Endothelial cell of umbilical vein (primary cell): ENCODE results near the gene NRG3. TPM values are rescaled to one million over a fixed set of nuclear protein-coding genes. Genes with fewer than 3 reads are reported as not detected.

Experiments
- BruUV-seq: library from RNA; stranded (reverse); fragments of 400-500 nt; replicated peaks from 2 replicates; lab custom pipeline; 2021; lab: Mats Ljungman, UMichigan
- CTCF ChIA-PET: fragments of 300-600, 350-600 bp; sonication (Branson Sonifier 250); formaldehyde crosslinking; loops from one replicate; lab custom pipeline; 2021; ENCODE audit warnings: antibody characterized with exemption, inconsistent platforms; lab: Charles Lee
- POLR2A ChIA-PET: fragments of 300-600, 350-600 bp; sonication (Branson Sonifier 250); formaldehyde crosslinking; loops from one replicate; lab custom pipeline; 2021; ENCODE audit warnings: antibody characterized with exemption, inconsistent platforms; lab: Charles Lee
- DNase-seq: peaks from one replicate; pipeline ENCODE4 v3.0.0-alpha.2; 2011; ENCODE audit warnings: low read depth, low spot score
- FAIRE-seq: peaks from 2 replicates; lab custom pipeline; 2011; peaks lifted over from hg19 to GRCh38; lab: Jason Lieb, UNC
- H2AFZ ChIP-seq: 2 replicates; pipeline ENCODE4 v1.6.0; 2012; ENCODE audit warnings: low read depth, low read length, control low read depth, inconsistent platforms
- H3K27ac ChIP-seq: 2 replicates; pipeline ENCODE4 v1.5.1; 2011; ENCODE audit warnings: low read depth, mild to moderate bottlenecking, control low read depth, low read length, moderate library complexity; ENCODE audit not compliant: insufficient read depth
- H3K27me3 ChIP-seq, 2 experiments: 2 replicates each; pipeline versions ENCODE4 v1.6.0 to v1.6.1; 2011; ENCODE audit warnings: low read length in 2 of 2, mixed read lengths in 1 of 2; ENCODE audit not compliant: control insufficient read depth in 2 of 2, insufficient read depth in 2 of 2
- H3K36me3 ChIP-seq, 2 experiments: 2 replicates in 1 of 2; 3 replicates in 1 of 2; pipeline ENCODE4 v1.5.1; 2011; ENCODE audit warnings: low read length in 2 of 2, mild to moderate bottlenecking in 1 of 2, moderate library complexity in 1 of 2; ENCODE audit not compliant: control insufficient read depth in 2 of 2, insufficient read depth in 2 of 2; ENCODE audit errors: extremely low read depth in 1 of 2
- H3K4me1 ChIP-seq: 3 replicates; pipeline ENCODE4 v1.5.1; 2011; ENCODE audit warnings: mild to moderate bottlenecking, low read length; ENCODE audit not compliant: control insufficient read depth, insufficient read depth; ENCODE audit errors: extremely low read depth
- H3K4me2 ChIP-seq: 2 replicates; pipeline ENCODE4 v1.6.1; 2011; ENCODE audit warnings: low read length, control low read depth, mixed read lengths; ENCODE audit not compliant: insufficient read depth
- H3K4me3 ChIP-seq, 3 experiments: fragments of 200-600 bp in 1 of 3; sonication (generic), shearing (Covaris generic) in 1 of 3; replicated peaks in 1 of 3; 2 replicates each; pipeline ENCODE4 v1.5.1; 2011 to 2016; ENCODE audit warnings: control low read depth in 3 of 3, low read length in 3 of 3, mild to moderate bottlenecking in 2 of 3, inconsistent platforms in 1 of 3, low read depth in 1 of 3, moderate library complexity in 1 of 3; ENCODE audit not compliant: insufficient read depth in 1 of 3
- H3K79me2 ChIP-seq: 2 replicates; pipeline ENCODE4 v1.6.0; 2012; ENCODE audit warnings: low read length, inconsistent platforms; ENCODE audit not compliant: control insufficient read depth, insufficient read depth
- H3K9ac ChIP-seq: replicated peaks from 2 replicates; pipeline ENCODE3; 2011; ENCODE audit warnings: low read length, control low read depth; ENCODE audit not compliant: insufficient read depth; ENCODE audit errors: extremely low read depth
- H3K9me1 ChIP-seq: replicated peaks from 3 replicates; pipeline ENCODE4 v1.6.0; 2011; ENCODE audit warnings: mild to moderate bottlenecking, low read length; ENCODE audit not compliant: control insufficient read depth, insufficient read depth; ENCODE audit errors: extremely low read depth
- H3K9me3 ChIP-seq: replicated peaks from 2 replicates; pipeline ENCODE4 v1.5.1; 2012; ENCODE audit warnings: low read length, inconsistent platforms; ENCODE audit not compliant: control insufficient read depth, insufficient read depth
- H4K20me1 ChIP-seq: replicated peaks from 2 replicates; pipeline ENCODE3; 2011; ENCODE audit warnings: mild to moderate bottlenecking, low read length; ENCODE audit not compliant: control insufficient read depth, insufficient read depth; ENCODE audit errors: extremely low read depth
- EZH2 ChIP-seq: IDR thresholded peaks from 2 replicates; pipeline ENCODE4 v1.6.1; 2012; ENCODE audit warnings: borderline replicate concordance, low read depth, mild to moderate bottlenecking, moderate library complexity, low read length, inconsistent platforms; ENCODE audit not compliant: severe bottlenecking
- FOS ChIP-seq: IDR thresholded peaks from 2 replicates; pipeline ENCODE4 v1.6.1; 2011; ENCODE audit warnings: mild to moderate bottlenecking, low read length, moderate library complexity, borderline replicate concordance; ENCODE audit not compliant: insufficient read depth
- GATA2 ChIP-seq: IDR thresholded peaks from 2 replicates; pipeline ENCODE4 v1.7.0; 2011; ENCODE audit warnings: low read depth, mild to moderate bottlenecking, moderate library complexity, mixed read lengths, low read length; ENCODE audit not compliant: insufficient read length, insufficient read depth
- JUN ChIP-seq: IDR thresholded peaks from 2 replicates; pipeline ENCODE4 v1.6.1; 2011; ENCODE audit warnings: borderline replicate concordance, low read depth; ENCODE audit not compliant: insufficient read length, insufficient read depth
- MYC ChIP-seq: IDR thresholded peaks from one replicate; pipeline ENCODE4 v1.6.1; 2011; ENCODE audit warnings: mild to moderate bottlenecking, low read depth, low read length
- POLR2A ChIP-seq: IDR thresholded peaks from 2 replicates; pipeline ENCODE4 v1.6.1; 2012; ENCODE audit warnings: low read depth, mild to moderate bottlenecking, control low read depth, low read length
- POLR2AphosphoS5 ChIP-seq: IDR thresholded peaks from 2 replicates; pipeline ENCODE4 v1.6.1; 2012; ENCODE audit warnings: low read depth, mild to moderate bottlenecking, control low read depth, low read length, moderate library complexity; ENCODE audit not compliant: insufficient read depth
- dilution Hi-C: fragments of 300-500 bp; cut with MboI; formaldehyde crosslinking; loops from one replicate; pipeline ENCODE4 v1.15.0; 2019; ENCODE audit warnings: low sequenced_read_pairs; ENCODE audit not compliant: extremely low pct_ligation_motif_present
- intact Hi-C: fragments of 100-400 bp; cut with micrococcal nuclease; formaldehyde crosslinking; loops from one replicate; pipeline ENCODE4 v1.10.0; 2022
- polyA plus RNA-seq, 4 experiments: library from polyadenylated mRNA; depleted of rRNA in 3 of 4; stranded (reverse) in 3 of 4; unstranded in 1 of 4; fragments of >200 nt; gene quantifications; 2 replicates each; pipeline versions ENCODE4 v1.2.1 to v1.2.3, GENCODE V29; 2011 to 2012; ENCODE audit warnings: missing spikeins in 1 of 4
- total RNA-seq: library from RNA; stranded (reverse); gene quantifications from 2 replicates; pipeline ENCODE4 v1.2.3, GENCODE V29; 2021
- TF ChIP-seq, protein P1 (sequence below), 2 donors: IDR thresholded peaks; 1 replicate in 1 of 2; 2 replicates in 1 of 2; pipeline ENCODE4 v1.5.1; 2011; ENCODE audit warnings: low read length in 2 of 2, mild to moderate bottlenecking in 2 of 2, moderate library complexity in 2 of 2, control low read depth in 1 of 2, inconsistent platforms in 1 of 2, low read depth in 1 of 2; ENCODE audit not compliant: insufficient read depth in 1 of 2; ENCODE audit errors: extremely low read depth in 1 of 2
- TF ChIP-seq, protein P2 (sequence below): IDR thresholded peaks from 2 replicates; pipeline ENCODE4 v1.6.1; 2011; ENCODE audit not compliant: insufficient read depth, insufficient read length

NRG3 gene
- total and polyA plus RNA-seq, 2 donors (not counting 3 experiments of a cell fraction or from before 2014, with no cell fraction given): 1.9 to 3.9 TPM

GRCh38 chr10:82206831-82207230, 331.8 kb downstream of the NRG3 start:
- FAIRE-seq: peak; percentile 93
- TF ChIP-seq EZH2 (no peak), GATA2 (peak; percentile 14), FOS (peak; percentile 92), MYC (no peak), POLR2A (no peak), POLR2AphosphoS5 (no peak), JUN (peak; percentile 59)
- TF ChIP-seq, protein P1, sequence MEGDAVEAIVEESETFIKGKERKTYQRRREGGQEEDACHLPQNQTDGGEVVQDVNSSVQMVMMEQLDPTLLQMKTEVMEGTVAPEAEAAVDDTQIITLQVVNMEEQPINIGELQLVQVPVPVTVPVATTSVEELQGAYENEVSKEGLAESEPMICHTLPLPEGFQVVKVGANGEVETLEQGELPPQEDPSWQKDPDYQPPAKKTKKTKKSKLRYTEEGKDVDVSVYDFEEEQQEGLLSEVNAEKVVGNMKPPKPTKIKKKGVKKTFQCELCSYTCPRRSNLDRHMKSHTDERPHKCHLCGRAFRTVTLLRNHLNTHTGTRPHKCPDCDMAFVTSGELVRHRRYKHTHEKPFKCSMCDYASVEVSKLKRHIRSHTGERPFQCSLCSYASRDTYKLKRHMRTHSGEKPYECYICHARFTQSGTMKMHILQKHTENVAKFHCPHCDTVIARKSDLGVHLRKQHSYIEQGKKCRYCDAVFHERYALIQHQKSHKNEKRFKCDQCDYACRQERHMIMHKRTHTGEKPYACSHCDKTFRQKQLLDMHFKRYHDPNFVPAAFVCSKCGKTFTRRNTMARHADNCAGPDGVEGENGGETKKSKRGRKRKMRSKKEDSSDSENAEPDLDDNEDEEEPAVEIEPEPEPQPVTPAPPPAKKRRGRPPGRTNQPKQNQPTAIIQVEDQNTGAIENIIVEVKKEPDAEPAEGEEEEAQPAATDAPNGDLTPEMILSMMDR (IDR thresholded peaks at IDR 0.05; ENCODE audit: extremely low read depth in 1 of 2, insufficient read depth in 1 of 2, low read depth in 1 of 2, low read length in 2 of 2): no peak
- TF ChIP-seq, protein P2, sequence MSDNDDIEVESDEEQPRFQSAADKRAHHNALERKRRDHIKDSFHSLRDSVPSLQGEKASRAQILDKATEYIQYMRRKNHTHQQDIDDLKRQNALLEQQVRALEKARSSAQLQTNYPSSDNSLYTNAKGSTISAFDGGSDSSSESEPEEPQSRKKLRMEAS: no peak
- H3K4me2 ChIP-seq: no peak overlapping the region
- no peak overlapping the region for H3K9ac ChIP-seq
- peaks cover 12% of the 10 kb centered on the region for H3K4me1 ChIP-seq
- H2AFZ ChIP-seq: no peak overlapping the region
- POLR2A ChIA-PET: no interaction called here
- H3K79me2 ChIP-seq: no peaks in the 10 kb centered on the region
- no peak overlapping the region for H3K4me3 ChIP-seq
- H3K9me1 ChIP-seq: no peaks in the 10 kb centered on the region
- no peak overlapping the region for H3K27ac ChIP-seq
- intact Hi-C loops: no loop called here
- no peaks in the 10 kb centered on the region for H3K36me3 ChIP-seq
- dilution Hi-C loops: no loop called here
- no TSS peak for BruUV-seq
- DNase-seq: peak; percentile 87
- no peaks in the 10 kb centered on the region for H3K27me3 ChIP-seq
- H4K20me1 ChIP-seq: no peaks in the 10 kb centered on the region
- no peaks in the 10 kb centered on the region for H3K9me3 ChIP-seq
- CTCF ChIA-PET: interaction anchor here (0.6 kb wide), 1 partner anchor 1128 kb away, joined by 3 read pairs; no protein-coding TSS in a partner anchor
